B cell (primary cell): ENCODE results near the gene HCN1. TPM values are rescaled to one million over a fixed set of nuclear protein-coding genes. Genes with fewer than 3 reads are reported as not detected.

Experiments used
- ATAC-seq: fragments of 200-7000 bp; cut with Tn5 transposase; one replicate; pipeline ENCODE4 v1.10.0; 2021; ENCODE audit warnings: low read depth, mild to moderate bottlenecking, moderate number of reproducible peaks, moderate library complexity
- CTCF ChIA-PET: fragments of 350-600 bp; sonication (Branson Sonifier 250); formaldehyde crosslinking; loops from one replicate; lab custom pipeline; 2021; ENCODE audit warnings: antibody characterized with exemption, inconsistent platforms; lab: Charles Lee
- POLR2A ChIA-PET: fragments of 350-600 bp; sonication (Branson Sonifier 250); formaldehyde crosslinking; loops from one replicate; lab custom pipeline; 2021; ENCODE audit warnings: antibody characterized with exemption; lab: Charles Lee
- DNase-seq: peaks from one replicate; pipeline ENCODE4 v3.0.0; 2013
- H2AFZ ChIP-seq: 2 replicates; pipeline ENCODE4 v1.6.1; 2012; ENCODE audit warnings: mild to moderate bottlenecking, low read depth, low read length; ENCODE audit not compliant: insufficient read depth, poor library complexity, severe bottlenecking
- H3K27ac ChIP-seq, 2 donors: 1 replicate in 1 of 2; 2 replicates in 1 of 2; pipeline ENCODE4 v1.5.1; 2012 to 2013; ENCODE audit warnings: low read length in 2 of 2, mild to moderate bottlenecking in 2 of 2, moderate library complexity in 1 of 2
- H3K27me3 ChIP-seq, 4 experiments: fragments of 200-600 bp in 1 of 4; sonication (generic) in 1 of 4; replicated peaks in 1 of 4; 1 replicate in 2 of 4; 2 replicates in 2 of 4; pipeline versions ENCODE4 v1.6.1 to v1.7.0; 2013 to 2016; ENCODE audit warnings: low read length in 3 of 4, mild to moderate bottlenecking in 2 of 4, mixed read lengths in 1 of 4, moderate library complexity in 1 of 4; ENCODE audit not compliant: insufficient read depth in 4 of 4, control insufficient read depth in 3 of 4; ENCODE audit errors: control extremely low read depth in 1 of 4
- H3K36me3 ChIP-seq, 2 experiments: replicated peaks in 1 of 2; 1 replicate in 1 of 2; 2 replicates in 1 of 2; pipeline versions ENCODE4 v1.6.1 to v1.7.1; 2013; ENCODE audit warnings: low read length in 1 of 2; ENCODE audit not compliant: insufficient read depth in 2 of 2, control insufficient read depth in 1 of 2; ENCODE audit errors: control extremely low read depth in 1 of 2, extremely low read depth in 1 of 2
- H3K4me1 ChIP-seq, 2 donors: fragments of 200-600 bp in 1 of 2; sonication (generic) in 1 of 2; 1 replicate in 1 of 2; 2 replicates in 1 of 2; pipeline versions ENCODE4 v1.5.1 to v1.6.1; 2013 to 2017; ENCODE audit warnings: low read length in 2 of 2; ENCODE audit not compliant: control insufficient read depth in 2 of 2, insufficient read depth in 2 of 2
- H3K4me2 ChIP-seq: replicated peaks from 2 replicates; pipeline ENCODE3; 2012; ENCODE audit warnings: mild to moderate bottlenecking, low read depth, low read length; ENCODE audit not compliant: poor library complexity, severe bottlenecking
- H3K4me3 ChIP-seq, 5 experiments: fragments of 200-600 bp in 1 of 5; sonication (generic) in 1 of 5; 1 replicate in 3 of 5; 2 replicates in 2 of 5; pipeline versions ENCODE4 v1.5.1 to v1.7.0; 2011 to 2016; ENCODE audit warnings: low read length in 4 of 5, mild to moderate bottlenecking in 4 of 5, low read depth in 2 of 5, control low read depth in 1 of 5, moderate library complexity in 1 of 5; ENCODE audit not compliant: insufficient read depth in 1 of 5; ENCODE audit errors: control extremely low read depth in 1 of 5, extremely low read depth in 1 of 5
- H3K79me2 ChIP-seq: fragments of 200-600 bp; sonication (generic); one replicate; pipeline ENCODE4 v1.6.0; 2016; ENCODE audit warnings: low read length; ENCODE audit not compliant: control insufficient read depth, insufficient read depth
- H3K9ac ChIP-seq: fragments of 200-600 bp; sonication (generic); 2 replicates; pipeline ENCODE4 v1.6.1; 2017; ENCODE audit warnings: mild to moderate bottlenecking, low read length, moderate library complexity
- H3K9me3 ChIP-seq, 3 donors: one replicate each; pipeline versions ENCODE4 v1.6.1 to v1.7.1; 2013; ENCODE audit warnings: low read length in 2 of 3; ENCODE audit not compliant: control insufficient read depth in 2 of 3, insufficient read depth in 1 of 3; ENCODE audit errors: control extremely low read depth in 1 of 3
- H4K20me1 ChIP-seq: 2 replicates; pipeline ENCODE4 v1.6.0; 2012; ENCODE audit warnings: mild to moderate bottlenecking, low read length; ENCODE audit not compliant: insufficient read depth, control insufficient read depth, poor library complexity, severe bottlenecking
- H3K27ac Mint-ChIP-seq: one replicate; pipeline ENCODE4 v1.8.0; 2021; ENCODE audit warnings: mixed read lengths
- H3K27me3 Mint-ChIP-seq: one replicate; pipeline ENCODE4 v1.8.0; 2021; ENCODE audit warnings: mixed read lengths
- H3K4me1 Mint-ChIP-seq: one replicate; pipeline ENCODE4 v1.8.0; 2021; ENCODE audit warnings: mixed read lengths
- H3K4me3 Mint-ChIP-seq: one replicate; pipeline ENCODE4 v1.8.0; 2021; ENCODE audit warnings: mixed read lengths
- H3K9me3 Mint-ChIP-seq: one replicate; pipeline ENCODE4 v1.8.0; 2022; ENCODE audit warnings: mixed read lengths; ENCODE audit not compliant: insufficient read depth
- CTCF ChIP-seq: fragments of 200-600 bp; IDR thresholded peaks from one replicate; pipeline ENCODE4 v1.8.0; 2022; ENCODE audit warnings: antibody characterized with exemption, mild to moderate bottlenecking
- EZH2 ChIP-seq: IDR thresholded peaks from 2 replicates; pipeline ENCODE4 v1.6.1; 2012; ENCODE audit warnings: borderline replicate concordance, low read depth, mild to moderate bottlenecking, moderate library complexity, low read length; ENCODE audit not compliant: insufficient read depth, poor library complexity, severe bottlenecking
- WGBS: methylation state at CpG from one replicate; pipeline ENCODE4 v1.1.5; 2013; ENCODE audit warnings: missing lambda C conversion rate; ENCODE audit not compliant: insufficient coverage; 5-methylcytosine and 5-hydroxymethylcytosine counted together
- intact Hi-C: fragments of 100-400 bp; cut with micrococcal nuclease; formaldehyde crosslinking; loops from one replicate; pipeline ENCODE4 v1.10.0; 2022
- polyA plus RNA-seq: library from polyadenylated mRNA; depleted of rRNA; stranded (reverse); fragments of >200 nt; gene quantifications from 2 replicates; pipeline ENCODE4 v1.2.3, GENCODE V29; 2012
- total RNA-seq, 2 donors: library from RNA; stranded (reverse); fragments of 120-200 nt in 1 of 2; gene quantifications; 1 replicate in 1 of 2; 2 replicates in 1 of 2; pipeline versions ENCODE4 v1.2.3 to v1.2.4, GENCODE V29; 2013 to 2022

The HCN1 gene
- total and polyA plus RNA-seq, 2 donors (not counting 1 experiment from before 2014, with no cell fraction given), result not detected

GRCh38 chr5:45261125-45261524 is 435.1 kb downstream of the HCN1 start:
- intact Hi-C loops, result no loop called here
- H3K4me3 ChIP-seq, result no peak overlapping the region
- no peaks in the 10 kb centered on the region for H3K27me3 ChIP-seq
- peaks cover 0 to 8% (median 0%) of the 10 kb centered on the region in 3 donors for H3K9me3 ChIP-seq
- H3K36me3 ChIP-seq, result no peaks in the 10 kb centered on the region
- H3K4me2 ChIP-seq, result no peak overlapping the region
- no peak for TF ChIP-seq CTCF
- no peak for TF ChIP-seq EZH2
- DNase-seq (no peak), ATAC-seq (no peak)
- H3K79me2 ChIP-seq, result no peaks in the 10 kb centered on the region
- H4K20me1 ChIP-seq, result no peaks in the 10 kb centered on the region
- no peak overlapping the region for H2AFZ ChIP-seq
- ChIA-PET POLR2A (no interaction called here), CTCF (no interaction called here)
- Mint-ChIP-seq H3K9me3 (peaks cover 3% of the 10 kb centered on the region), H3K27ac (no peak overlapping the region), H3K27me3 (no peaks in the 10 kb centered on the region), H3K4me3 (no peak overlapping the region), H3K4me1 (no peaks in the 10 kb centered on the region)
- no peak overlapping the region for H3K27ac ChIP-seq
- H3K4me1 ChIP-seq, result no peaks in the 10 kb centered on the region
- no peak overlapping the region for H3K9ac ChIP-seq
- no CpG with 5 or more reads among the region's 4 CpGs for WGBS

- Histone ChIP-seq H2AFZ (no peak overlapping the region), H3K79me2 (no peaks in the 10 kb centered on the region), H3K4me3 (no peak overlapping the region), H4K20me1 (no peaks in the 10 kb centered on the region), H3K4me2 (no peak overlapping the region), H3K27ac (no peak overlapping the region), H3K4me1 (no peaks in the 10 kb centered on the region), H3K36me3 (no peaks in the 10 kb centered on the region), H3K9me3 (peaks cover 0 to 8% (median 0%) of the 10 kb centered on the region in 3 donors), H3K27me3 (no peaks in the 10 kb centered on the region), H3K9ac (no peak overlapping the region)
- Mint-ChIP-seq H3K9me3 (no peaks in the 10 kb centered on the region), H3K27me3 (no peaks in the 10 kb centered on the region), H3K4me1 (no peaks in the 10 kb centered on the region), H3K4me3 (no peak overlapping the region), H3K27ac (no peak overlapping the region)
- TF ChIP-seq EZH2, result no peak
- TF ChIP-seq CTCF, result no peak
- CTCF ChIA-PET, result no interaction called here
- ATAC-seq, result no peak
- intact Hi-C loops, result no loop called here
- no peak for DNase-seq
- WGBS, result no CpG with 5 or more reads among the region's 3 CpGs
- POLR2A ChIA-PET, result no interaction called here
These were observed 435.9 kb downstream of the HCN1 start for GRCh38 chr5:45260292-45260691.
